PC-3 (cell line): ENCODE measurements around the gene PARM1. TPM values are rescaled to one million over a fixed set of nuclear protein-coding genes. Genes with fewer than 3 reads are reported as not detected.

Source experiments
- ATAC-seq: fragments of 200-7000 bp; cut with Tn5 transposase; 2 replicates; pipeline ENCODE4 v1.9.1; 2020; ENCODE audit warnings: mild to moderate bottlenecking, moderate library complexity
- BruUV-seq: library from RNA; stranded (reverse); fragments of 400-500 nt; replicated peaks from 2 replicates; lab custom pipeline; 2021; lab: Mats Ljungman, UMichigan
- CTCF ChIA-PET: fragments of 300-600 bp; sonication (Branson Sonifier 250); formaldehyde crosslinking; loops from one replicate; lab custom pipeline; 2022; ENCODE audit warnings: antibody characterized with exemption; lab: Charles Lee
- POLR2A ChIA-PET: fragments of 300-600 bp; sonication (Branson Sonifier 250); formaldehyde crosslinking; loops from one replicate; lab custom pipeline; 2022; ENCODE audit warnings: antibody characterized with exemption; ENCODE audit not compliant: unreplicated experiment; lab: Charles Lee
- DNase-seq: peaks from one replicate; pipeline ENCODE4 v3.0.0-alpha.2; 2015
- H2AFZ ChIP-seq: fragments of 300-600 bp; sonication (generic); 2 replicates; pipeline ENCODE4 v1.6.0; 2016; ENCODE audit warnings: antibody characterized with exemption, low read length
- H3F3A ChIP-seq: fragments of 300-600 bp; sonication (generic); one replicate; pipeline ENCODE4 v1.6.0; 2017; ENCODE audit warnings: antibody characterized with exemption, low read length, control low read depth, mild to moderate bottlenecking; ENCODE audit not compliant: unreplicated experiment
- H3K27ac ChIP-seq: fragments of 300-600 bp; sonication (generic); 2 replicates; pipeline ENCODE4 v1.5.1; 2016; ENCODE audit warnings: mild to moderate bottlenecking, low read length
- H3K27me3 ChIP-seq: fragments of 300-600 bp; sonication (generic); 2 replicates; pipeline ENCODE4 v1.6.1; 2016; ENCODE audit warnings: low read length, mixed read lengths
- H3K36me3 ChIP-seq: fragments of 300-600 bp; sonication (generic); 2 replicates; pipeline ENCODE4 v1.6.1; 2016; ENCODE audit warnings: low read depth, mixed run types, low read length, mixed read lengths
- H3K4me1 ChIP-seq: fragments of 300-600 bp; sonication (generic); 2 replicates; pipeline ENCODE4 v1.5.1; 2016; ENCODE audit warnings: low read length; ENCODE audit not compliant: insufficient read depth
- H3K4me2 ChIP-seq: fragments of 300-600 bp; sonication (generic); 2 replicates; pipeline ENCODE4 v1.6.0; 2016; ENCODE audit warnings: low read length
- H3K4me3 ChIP-seq: fragments of 300-600 bp; sonication (generic); 2 replicates; pipeline ENCODE4 v1.5.1; 2016; ENCODE audit warnings: mild to moderate bottlenecking, low read length, mixed read lengths
- H3K79me2 ChIP-seq: fragments of 300-600 bp; sonication (generic); 2 replicates; pipeline ENCODE4 v1.6.1; 2017; ENCODE audit warnings: low read length, mixed read lengths
- H3K9ac ChIP-seq: fragments of 300-600 bp; sonication (generic); 2 replicates; pipeline ENCODE4 v1.6.0; 2016; ENCODE audit warnings: mild to moderate bottlenecking, low read length
- H3K9me2 ChIP-seq: fragments of 300-600 bp; sonication (generic); replicated peaks from 2 replicates; pipeline ENCODE4 v1.6.1; 2016; ENCODE audit warnings: mixed run types, low read length, mixed read lengths
- H3K9me3 ChIP-seq: fragments of 300-600 bp; sonication (generic); 2 replicates; pipeline ENCODE4 v1.6.1; 2016; ENCODE audit warnings: low read length, mixed read lengths
- H4K20me1 ChIP-seq: fragments of 300-600 bp; sonication (generic); 2 replicates; pipeline ENCODE4 v1.6.1; 2016; ENCODE audit warnings: low read length, mixed read lengths
- CTCF ChIP-seq: fragments of 300-600 bp; sonication (generic); conservative IDR thresholded peaks from 2 replicates; pipeline ENCODE4 v1.5.1; 2017; ENCODE audit warnings: antibody characterized with exemption, low read depth, mild to moderate bottlenecking, low read length
- EZH2 ChIP-seq: fragments of 300-600 bp; sonication (generic); IDR thresholded peaks from one replicate; pipeline ENCODE4 v1.6.1; 2017; ENCODE audit warnings: antibody characterized with exemption, mild to moderate bottlenecking, low read length; ENCODE audit not compliant: unreplicated experiment
- EZH2phosphoT487 ChIP-seq: fragments of 300-600 bp; sonication (generic); IDR thresholded peaks from 2 replicates; pipeline ENCODE4 v1.6.1; 2018; ENCODE audit warnings: mild to moderate bottlenecking, antibody characterized with exemption, low read length, borderline replicate concordance
- intact Hi-C: fragments of 100-400 bp; cut with micrococcal nuclease; formaldehyde crosslinking; loops from 2 replicates; pipeline ENCODE4 v1.9.0; 2023
- total RNA-seq: library from RNA; depleted of rRNA; stranded (reverse); fragments of >200 nt; gene quantifications from 2 replicates; pipeline ENCODE4 v1.2.3, GENCODE V29; 2014

The PARM1 gene
- total RNA-seq, 1 experiment from 2014 or later = 2.9 TPM

- H3K9me3 ChIP-seq = no peaks in the 10 kb centered on the region
- H3K4me1 ChIP-seq = no peaks in the 10 kb centered on the region
- H4K20me1 ChIP-seq = no peaks in the 10 kb centered on the region
- no peak overlapping the region for H3K4me2 ChIP-seq
- no peak overlapping the region for H3K27ac ChIP-seq
- ChIA-PET CTCF (no interaction called here), POLR2A (no interaction called here)
- no peaks in the 10 kb centered on the region for H3K27me3 ChIP-seq
- no peak overlapping the region for H2AFZ ChIP-seq
- H3F3A ChIP-seq = no peaks in the 10 kb centered on the region
- ATAC-seq = no peak
- no peak for DNase-seq
- H3K36me3 ChIP-seq = no peaks in the 10 kb centered on the region
- intact Hi-C loops = no loop called here
- TF ChIP-seq CTCF (no peak), EZH2 (no peak), EZH2phosphoT487 (no peak)
- H3K79me2 ChIP-seq = no peaks in the 10 kb centered on the region
- H3K9ac ChIP-seq = no peak overlapping the region
- H3K9me2 ChIP-seq = no peaks in the 10 kb centered on the region
- H3K4me3 ChIP-seq = no peak overlapping the region
- no TSS peak for BruUV-seq
These were observed 130.5 kb downstream of the PARM1 start for GRCh38 chr4:75063433-75063832.

- no peaks in the 10 kb centered on the region for H4K20me1 ChIP-seq
- no peaks in the 10 kb centered on the region for H3K79me2 ChIP-seq
- CTCF ChIA-PET = no interaction called here
- H3K4me1 ChIP-seq = no peaks in the 10 kb centered on the region
- ATAC-seq (no peak), DNase-seq (no peak)
- H3F3A ChIP-seq = no peaks in the 10 kb centered on the region
- no peak overlapping the region for H3K9ac ChIP-seq
- H3K9me3 ChIP-seq = no peaks in the 10 kb centered on the region
- BruUV-seq = no TSS peak
- no peaks in the 10 kb centered on the region for H3K9me2 ChIP-seq
- no peaks in the 10 kb centered on the region for H3K36me3 ChIP-seq
- TF ChIP-seq EZH2phosphoT487 (no peak), CTCF (no peak), EZH2 (no peak)
- H3K4me2 ChIP-seq = no peak overlapping the region
- POLR2A ChIA-PET = no interaction called here
- no peak overlapping the region for H3K27ac ChIP-seq
- intact Hi-C loops = no loop called here
- no peak overlapping the region for H3K4me3 ChIP-seq
- no peak overlapping the region for H2AFZ ChIP-seq
- H3K27me3 ChIP-seq = no peaks in the 10 kb centered on the region
These were observed 133.0 kb downstream of the PARM1 start for GRCh38 chr4:75065909-75066308.

- H3K9me2 ChIP-seq = no peaks in the 10 kb centered on the region
- H3K27ac ChIP-seq = no peak overlapping the region
- no peaks in the 10 kb centered on the region for H4K20me1 ChIP-seq
- no peaks in the 10 kb centered on the region for H3K4me1 ChIP-seq
- no peaks in the 10 kb centered on the region for H3K79me2 ChIP-seq
- H3K9me3 ChIP-seq = no peaks in the 10 kb centered on the region
- peaks cover 6% of the 10 kb centered on the region; the same call in 1 of the 2 replicates for H3K27me3 ChIP-seq
- no peak for ATAC-seq
- no peak overlapping the region for H3K4me3 ChIP-seq
- H2AFZ ChIP-seq = no peak overlapping the region
- no TSS peak for BruUV-seq
- no peaks in the 10 kb centered on the region for H3K36me3 ChIP-seq
- no peak for DNase-seq
- TF ChIP-seq EZH2 = no peak
- no peak for TF ChIP-seq EZH2phosphoT487
- TF ChIP-seq CTCF = no peak
- no peaks in the 10 kb centered on the region for H3F3A ChIP-seq
- CTCF ChIA-PET = no interaction called here
- no peak overlapping the region for H3K4me2 ChIP-seq
- no peak overlapping the region for H3K9ac ChIP-seq
- intact Hi-C loops = no loop called here
- POLR2A ChIA-PET = no interaction called here
These were observed 136.7 kb downstream of the PARM1 start for GRCh38 chr4:75069493-75070074.
